ENCODE results near the gene SENP7. TPM values are rescaled to one million over a fixed set of nuclear protein-coding genes. Genes with fewer than 3 reads are reported as not detected.
"Not testable (repeated sequence)": the region's sequence is repeated elsewhere in the genome, so short reads cannot be mapped to it uniquely, and the experiment has no call there.

SENP7 gene
- total RNA-seq, 4 donors from 2014 or later, result 13.2 to 18.3 (median 15.8) TPM

DNA sequence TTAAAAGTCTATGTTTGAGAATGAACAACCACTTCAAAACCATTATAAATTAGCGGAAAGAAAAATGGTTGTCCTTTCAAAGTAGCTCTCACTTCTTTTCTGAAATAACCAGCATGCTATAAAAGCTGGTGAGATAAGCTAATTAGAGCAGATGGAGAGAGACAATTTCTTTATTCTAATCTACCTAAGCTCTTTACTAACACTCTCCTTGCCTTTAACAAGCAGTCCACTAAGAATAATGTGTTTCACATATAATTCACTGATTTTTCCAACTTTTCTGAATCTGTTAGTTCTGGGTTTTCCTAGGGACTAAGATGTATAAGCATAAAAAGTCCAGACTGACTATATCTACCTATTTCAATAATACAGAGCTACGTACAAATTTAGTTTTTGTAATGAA lies 192.5 kb downstream of the SENP7 start, which contains the start of gene IMPG2:
IMPG2 (minus strand) TSS at position 101 of the 400 bp plus-strand sequence. CDS start 203 bp downstream, outside the sequence.
- TF ChIP-seq, protein P1, sequence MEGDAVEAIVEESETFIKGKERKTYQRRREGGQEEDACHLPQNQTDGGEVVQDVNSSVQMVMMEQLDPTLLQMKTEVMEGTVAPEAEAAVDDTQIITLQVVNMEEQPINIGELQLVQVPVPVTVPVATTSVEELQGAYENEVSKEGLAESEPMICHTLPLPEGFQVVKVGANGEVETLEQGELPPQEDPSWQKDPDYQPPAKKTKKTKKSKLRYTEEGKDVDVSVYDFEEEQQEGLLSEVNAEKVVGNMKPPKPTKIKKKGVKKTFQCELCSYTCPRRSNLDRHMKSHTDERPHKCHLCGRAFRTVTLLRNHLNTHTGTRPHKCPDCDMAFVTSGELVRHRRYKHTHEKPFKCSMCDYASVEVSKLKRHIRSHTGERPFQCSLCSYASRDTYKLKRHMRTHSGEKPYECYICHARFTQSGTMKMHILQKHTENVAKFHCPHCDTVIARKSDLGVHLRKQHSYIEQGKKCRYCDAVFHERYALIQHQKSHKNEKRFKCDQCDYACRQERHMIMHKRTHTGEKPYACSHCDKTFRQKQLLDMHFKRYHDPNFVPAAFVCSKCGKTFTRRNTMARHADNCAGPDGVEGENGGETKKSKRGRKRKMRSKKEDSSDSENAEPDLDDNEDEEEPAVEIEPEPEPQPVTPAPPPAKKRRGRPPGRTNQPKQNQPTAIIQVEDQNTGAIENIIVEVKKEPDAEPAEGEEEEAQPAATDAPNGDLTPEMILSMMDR (IDR thresholded peaks at IDR 0.05), result no peak
- no peak for TF ChIP-seq POLR2A (IDR thresholded peaks at IDR 0.05)
- 97 to 98% methylated on average over 2 of the region's 2 CpGs for WGBS, 2 donors
- H3K4me3 ChIP-seq (ENCODE audit: low read depth, poor library complexity, severe bottlenecking), result no peak within 1 kb of the TSS
- no peak for DNase-seq (ENCODE audit: low spot score in 2 of 2)
- intact Hi-C loops (cut with DNase I; ENCODE audit: low total_unique reads), result no loop called here

DNA sequence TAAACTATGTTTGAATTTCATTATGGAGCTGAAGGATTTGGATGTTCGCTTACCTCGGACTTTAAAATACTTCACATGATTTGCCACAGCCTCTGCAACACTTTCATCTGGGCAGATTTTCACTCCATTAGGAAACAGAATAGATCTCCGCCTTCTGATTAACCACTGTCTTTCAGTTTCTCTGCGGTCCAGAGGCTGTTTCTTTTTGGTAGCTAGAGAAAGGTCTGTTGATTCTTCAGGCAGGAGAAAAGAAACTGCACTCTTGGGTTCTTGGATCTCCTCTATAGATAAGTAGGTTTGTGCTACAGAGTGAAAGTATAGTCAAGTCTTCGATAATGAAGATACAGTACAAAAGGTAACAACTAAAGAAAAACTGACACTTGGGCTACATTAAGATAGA lies 193.5 kb downstream of the SENP7 start:
- H3K4me3 ChIP-seq (ENCODE audit: low read depth, poor library complexity, severe bottlenecking), result no peak overlapping the region

DNA sequence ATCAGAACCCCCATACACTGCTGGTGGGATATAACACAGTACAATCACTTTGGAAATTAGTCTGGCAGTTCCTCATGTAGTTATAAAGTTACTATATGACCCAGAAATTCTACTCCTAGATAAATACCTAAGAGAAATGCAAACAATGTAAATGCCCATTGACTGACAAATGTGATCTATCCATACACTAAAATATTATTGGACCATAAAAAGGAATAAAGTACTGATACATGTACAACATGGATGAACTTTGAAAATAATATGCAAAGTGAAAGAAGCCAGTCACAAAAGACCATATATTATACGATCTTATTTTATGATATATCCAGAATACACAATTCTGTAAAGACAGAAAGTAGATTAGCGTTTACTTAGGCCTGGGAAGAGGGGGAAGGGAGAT lies 200.5 kb downstream of the SENP7 start:
- intact Hi-C loops (cut with DNase I; ENCODE audit: low total_unique reads), result no loop called here
- WGBS, 2 donors, result 87 to 94% methylated on average over 2 of the region's 2 CpGs
- no peak overlapping the region for H3K4me3 ChIP-seq (ENCODE audit: low read depth, poor library complexity, severe bottlenecking)
- DNase-seq (ENCODE audit: low spot score in 2 of 2), result no peak
- TF ChIP-seq, protein P1 (IDR thresholded peaks at IDR 0.05), result no peak
- TF ChIP-seq POLR2A (IDR thresholded peaks at IDR 0.05), result no peak

More for the DNA sequence above, 193.5 kb downstream of the SENP7 start:
- no peak for DNase-seq (ENCODE audit: low spot score in 2 of 2)
- intact Hi-C loops (cut with DNase I; ENCODE audit: low total_unique reads), result no loop called here
- TF ChIP-seq, protein P1 (IDR thresholded peaks at IDR 0.05), result no peak
- TF ChIP-seq POLR2A (IDR thresholded peaks at IDR 0.05), result no peak
- WGBS, 2 donors, result 75 to 81% methylated on average over 5 of the region's 5 CpGs

DNA sequence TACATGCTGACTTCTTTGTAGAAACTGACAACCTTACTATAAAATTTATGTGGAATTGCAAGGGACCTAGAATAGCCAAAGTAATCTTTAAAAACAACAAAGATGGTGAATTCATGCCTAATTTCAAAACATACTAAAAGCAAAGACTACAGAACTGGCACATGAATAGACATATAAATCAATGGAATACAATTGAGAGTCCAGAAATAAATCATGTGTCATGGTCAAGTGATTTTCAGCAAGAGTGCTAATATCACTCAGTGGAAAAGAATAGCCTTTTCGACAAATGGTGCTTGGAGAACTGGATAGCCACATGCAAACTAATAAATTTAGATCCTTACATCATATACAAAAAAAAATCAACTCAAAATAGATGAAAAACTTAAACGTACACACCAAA lies 201.3 kb downstream of the SENP7 start:
- TF ChIP-seq, protein P1 (IDR thresholded peaks at IDR 0.05), result no peak
- TF ChIP-seq POLR2A (IDR thresholded peaks at IDR 0.05), result no peak
- intact Hi-C loops (cut with DNase I; ENCODE audit: low total_unique reads), result no loop called here
- no peak overlapping the region for H3K4me3 ChIP-seq (ENCODE audit: low read depth, poor library complexity, severe bottlenecking)
- WGBS, 2 donors, result 70 to 71% methylated on average over 2 of the region's 2 CpGs
- no peak for DNase-seq (ENCODE audit: low spot score in 2 of 2)

DNA sequence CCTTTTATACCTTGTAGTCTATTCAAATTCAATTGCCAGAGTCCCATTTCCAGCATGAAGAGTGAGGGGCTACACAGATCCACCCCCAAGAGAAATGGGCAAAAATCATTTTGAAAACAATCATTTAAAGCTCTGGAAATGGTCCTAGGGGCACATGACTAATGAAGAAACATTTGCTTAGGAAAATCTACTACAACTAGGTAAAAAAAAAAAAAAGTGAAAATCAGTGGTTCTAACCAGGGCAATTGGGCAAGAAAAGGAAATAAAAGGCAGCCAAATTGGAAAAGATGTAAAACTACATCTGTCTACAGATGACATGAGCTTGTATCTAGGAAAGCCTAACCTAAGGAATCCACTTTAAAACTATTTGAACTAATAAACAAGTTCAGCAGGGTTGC lies 202.0 kb downstream of the SENP7 start:
- no peak for DNase-seq (ENCODE audit: low spot score in 2 of 2)
- no peak for TF ChIP-seq POLR2A (IDR thresholded peaks at IDR 0.05)
- TF ChIP-seq, protein P1 (IDR thresholded peaks at IDR 0.05), result no peak
- intact Hi-C loops (cut with DNase I; ENCODE audit: low total_unique reads), result no loop called here
- H3K4me3 ChIP-seq (ENCODE audit: low read depth, poor library complexity, severe bottlenecking), result no peak overlapping the region

DNA sequence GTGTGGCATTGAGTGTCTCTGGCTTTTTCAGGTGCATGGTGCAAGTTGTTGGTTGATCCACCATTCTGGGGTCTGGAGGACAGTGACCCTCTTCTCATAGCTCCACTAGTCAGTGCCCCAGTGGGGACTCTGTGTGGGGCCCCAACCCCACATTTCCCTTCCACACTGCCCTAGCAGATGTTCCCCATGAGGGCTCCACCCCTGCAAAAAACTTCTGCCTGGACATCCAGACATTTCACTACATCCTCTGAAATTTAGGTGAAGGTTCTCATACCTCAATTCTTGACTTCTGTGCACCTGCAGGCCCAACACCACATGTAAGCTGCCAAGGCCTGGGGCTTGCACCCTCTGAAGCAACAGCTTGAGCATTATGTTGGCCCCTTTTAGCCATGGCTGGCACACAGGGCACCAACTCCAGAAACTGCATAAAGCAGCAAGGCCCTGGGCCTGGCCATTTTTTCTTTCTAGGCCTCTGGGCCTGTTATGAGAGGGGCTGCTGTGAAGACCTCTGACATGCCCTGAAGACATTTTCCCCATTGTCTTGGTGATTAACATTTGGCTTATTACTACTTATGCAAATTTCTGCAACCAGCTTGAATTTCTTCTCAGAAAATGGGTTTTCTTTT lies 204.8 kb downstream of the SENP7 start:
- DNase-seq (ENCODE audit: low spot score in 2 of 2); intact Hi-C loops (cut with DNase I; ENCODE audit: low total_unique reads); H3K4me3 ChIP-seq (ENCODE audit: low read depth, poor library complexity, severe bottlenecking): not testable (repeated sequence)
